HepG2 (cell line): ENCODE measurements around the gene GRHL1. TPM values are rescaled to one million over a fixed set of nuclear protein-coding genes. Genes with fewer than 3 reads are reported as not detected.

Experiments used
- GATAD1 ChIP-seq: IDR thresholded peaks from 2 replicates; pipeline ENCODE4 v1.6.1; 2016; ENCODE audit warnings: missing genetic modification reagents, missing compliant biosample characterization
- GLI4 ChIP-seq: sonication (generic); formaldehyde crosslinking; IDR thresholded peaks from 2 replicates; pipeline ENCODE4 v1.5.1; 2020; ENCODE audit warnings: missing genetic modification reagents, mild to moderate bottlenecking, moderate library complexity, borderline replicate concordance
- HCFC1 ChIP-seq: fragments of 150-350 bp; IDR thresholded peaks from 2 replicates; pipeline ENCODE4 v1.6.1; 2014; ENCODE audit warnings: low read depth, low read length
- KLF11 ChIP-seq: IDR thresholded peaks from 2 replicates; pipeline ENCODE4 v1.6.1; 2016; ENCODE audit warnings: missing compliant biosample characterization
- KLF9 ChIP-seq: IDR thresholded peaks from 2 replicates; pipeline ENCODE4 v1.6.1; 2016; ENCODE audit warnings: low read depth
- KMT2A ChIP-seq: sonication (generic); formaldehyde crosslinking; IDR thresholded peaks from 2 replicates; pipeline ENCODE4 v1.4.0; 2020; ENCODE audit warnings: missing genetic modification reagents
- MED13 ChIP-seq: sonication (generic); formaldehyde crosslinking; IDR thresholded peaks from 2 replicates; pipeline ENCODE4 v1.5.0; 2020; ENCODE audit warnings: missing genetic modification reagents
- RFXANK ChIP-seq: IDR thresholded peaks from 2 replicates; pipeline ENCODE4 v1.6.1; 2016
- SMARCE1 ChIP-seq: fragments of 450-650 bp; IDR thresholded peaks from 2 replicates; pipeline ENCODE4 v1.6.1; 2017; ENCODE audit warnings: borderline replicate concordance
- SPEN ChIP-seq: sonication (generic); formaldehyde crosslinking; IDR thresholded peaks from 2 replicates; pipeline ENCODE4 v1.5.1; 2020; ENCODE audit warnings: low read depth, mild to moderate bottlenecking, missing genetic modification reagents
- STAG1 ChIP-seq: sonication (generic); formaldehyde crosslinking; IDR thresholded peaks from 2 replicates; pipeline ENCODE4 v1.4.0; 2020; ENCODE audit warnings: missing genetic modification reagents
- SUZ12 ChIP-seq: fragments of 150-350 bp; IDR thresholded peaks from 2 replicates; pipeline ENCODE4 v1.6.1; 2014; ENCODE audit warnings: low read depth, low read length
- XRCC5 ChIP-seq: fragments of 200-400 bp; formaldehyde crosslinking; optimal IDR thresholded peaks from 2 replicates; pipeline ENCODE3; 2017; ENCODE audit warnings: mild to moderate bottlenecking, low read length
- ZFP82 ChIP-seq: sonication (generic); formaldehyde crosslinking; IDR thresholded peaks from 2 replicates; pipeline ENCODE4 v1.5.1; 2020; ENCODE audit warnings: mild to moderate bottlenecking, missing genetic modification reagents, borderline replicate concordance
- ZKSCAN1 ChIP-seq: fragments of 150-350 bp; IDR thresholded peaks from 2 replicates; pipeline ENCODE4 v1.6.1; 2014; ENCODE audit warnings: low read length
- ZMAT3 ChIP-seq: sonication (generic); formaldehyde crosslinking; conservative IDR thresholded peaks from 2 replicates; pipeline ENCODE4 v1.7.0; 2021; ENCODE audit warnings: missing genetic modification reagents
- ZNF10 ChIP-seq: sonication (generic); formaldehyde crosslinking; IDR thresholded peaks from 2 replicates; pipeline ENCODE4 v1.4.0; 2020; ENCODE audit warnings: mild to moderate bottlenecking, low read depth, missing genetic modification reagents, borderline replicate concordance
- ZNF17 ChIP-seq: sonication (generic); formaldehyde crosslinking; IDR thresholded peaks from 2 replicates; pipeline ENCODE4 v1.5.0; 2020; ENCODE audit warnings: mild to moderate bottlenecking, missing genetic modification reagents
- ZNF224 ChIP-seq: sonication (generic); formaldehyde crosslinking; IDR thresholded peaks from 2 replicates; pipeline ENCODE4 v1.5.0; 2020; ENCODE audit warnings: mild to moderate bottlenecking, missing genetic modification reagents
- ZNF253 ChIP-seq: sonication (generic); formaldehyde crosslinking; IDR thresholded peaks from 2 replicates; pipeline ENCODE4 v1.8.0; 2022; ENCODE audit warnings: mild to moderate bottlenecking, missing genetic modification reagents, borderline replicate concordance
- ZNF30 ChIP-seq: sonication (generic); formaldehyde crosslinking; IDR thresholded peaks from 2 replicates; pipeline ENCODE4 v1.5.0; 2020; ENCODE audit warnings: mild to moderate bottlenecking, missing genetic modification reagents
- ZNF329 ChIP-seq: sonication (generic); formaldehyde crosslinking; IDR thresholded peaks from 2 replicates; pipeline ENCODE4 v1.9.0; 2021; ENCODE audit warnings: low read depth, mild to moderate bottlenecking, missing genetic modification reagents
- ZNF569 ChIP-seq: sonication (generic); formaldehyde crosslinking; IDR thresholded peaks from 2 replicates; pipeline ENCODE4 v1.5.0; 2020; ENCODE audit warnings: mild to moderate bottlenecking, missing genetic modification reagents, moderate library complexity, borderline replicate concordance
- ZNF644 ChIP-seq: IDR thresholded peaks from 2 replicates; pipeline ENCODE4 v1.6.1; 2016; ENCODE audit warnings: low read depth
- ZSCAN25 ChIP-seq: sonication (generic); formaldehyde crosslinking; IDR thresholded peaks from 2 replicates; pipeline ENCODE4 v1.8.0; 2022; ENCODE audit warnings: mild to moderate bottlenecking, missing genetic modification reagents
- polyA plus RNA-seq, 8 experiments: library from polyadenylated mRNA; depleted of rRNA in 3 of 8; stranded (reverse) in 7 of 8; unstranded in 1 of 8; fragments of >200 nt; fragmentation: Illumina TruSeq in 4 of 8; extraction: Trizol in 4 of 8; gene quantifications; 2 replicates each; pipeline versions ENCODE4 v1.2.1 to v1.2.3, GENCODE V29; 2011 to 2016; ENCODE audit warnings: low read depth in 4 of 8, missing spikeins in 1 of 8, mixed read lengths in 1 of 8; ENCODE audit not compliant: insufficient read depth in 1 of 8
- total RNA-seq, 5 experiments: library from RNA; depleted of rRNA; stranded (reverse); fragments of >200 nt; fragmentation: Illumina TruSeq; extraction: Trizol; gene quantifications; 2 replicates each; pipeline ENCODE4 v1.2.3, GENCODE V29; 2016; ENCODE audit warnings: low read depth in 1 of 5
- TF ChIP-seq, protein P1 (sequence below), 2 experiments: sonication (generic) in 1 of 2; formaldehyde crosslinking in 1 of 2; IDR thresholded peaks; 2 replicates each; pipeline versions ENCODE4 v1.5.1 to v1.6.1; 2011 to 2020; ENCODE audit warnings: borderline replicate concordance in 1 of 2, low read depth in 1 of 2, low read length in 1 of 2, mild to moderate bottlenecking in 1 of 2, missing genetic modification reagents in 1 of 2, moderate library complexity in 1 of 2
- TF ChIP-seq, protein P2 (sequence below): sonication (generic); formaldehyde crosslinking; IDR thresholded peaks from 2 replicates; pipeline ENCODE4 v1.5.0; 2020; ENCODE audit warnings: mild to moderate bottlenecking, missing genetic modification reagents, moderate library complexity

GRHL1 gene
- total and polyA plus RNA-seq, 2 of the 13 experiments (the other 11 are each of a cell fraction or from before 2014, with no cell fraction given), result 9.3 to 12.0 TPM

DNA sequence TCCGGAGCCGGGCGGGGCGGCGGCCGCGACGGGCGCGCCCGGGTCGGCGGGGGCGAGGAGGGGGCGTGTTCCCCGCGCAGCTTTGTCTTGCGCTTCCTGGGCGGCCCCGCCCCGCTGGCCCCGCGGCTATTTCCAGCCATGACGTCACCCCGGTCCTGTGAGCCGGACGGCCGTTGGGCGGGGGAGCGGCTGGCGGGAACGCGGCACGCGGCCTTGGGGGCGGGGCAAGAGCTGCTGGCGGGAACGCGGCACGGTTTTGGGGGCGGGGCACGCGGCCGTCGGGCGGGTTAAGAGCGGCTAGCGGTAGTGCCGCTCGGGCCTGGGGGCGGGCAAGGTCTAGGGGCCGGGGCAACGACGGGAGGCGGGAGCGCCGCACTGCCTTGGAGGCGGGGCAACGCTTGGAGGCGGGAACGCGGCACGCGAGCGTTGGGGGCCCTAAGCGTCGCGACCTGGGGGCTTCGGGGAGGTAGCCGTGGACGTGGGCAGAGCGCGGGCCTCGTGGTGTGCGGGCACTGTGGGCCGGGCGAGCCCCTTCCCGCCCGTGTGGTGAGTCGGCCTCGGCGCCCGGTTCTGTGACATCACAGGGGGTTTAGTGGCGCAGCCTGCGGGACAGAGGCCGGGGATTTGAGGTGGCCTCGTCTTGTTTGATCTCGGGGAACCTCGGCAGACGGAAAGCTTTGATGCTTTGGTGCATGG is 92.6 kb downstream of the GRHL1 start (continued):
- TF ChIP-seq ZNF253 (CRISPR knock-in tag), result peak; percentile 82
- no peak for TF ChIP-seq XRCC5
- peak; percentile 65; the same call in 1 of the 2 replicates for TF ChIP-seq ZNF224 (CRISPR knock-in tag)
- TF ChIP-seq HCFC1, result no peak
- TF ChIP-seq ZNF644, result no peak
- TF ChIP-seq ZNF329 (CRISPR knock-in tag), result 0 out of 2 replicates have a peak, but pooled peaks have one; percentile 32
- no peak for TF ChIP-seq ZNF569 (CRISPR knock-in tag)
- TF ChIP-seq KLF11, result no peak
- TF ChIP-seq ZMAT3 (CRISPR knock-in tag), result peak; percentile 59; the same call in 1 of the 2 replicates
- TF ChIP-seq KLF9 (CRISPR knock-in tag), result no peak; the same call in 1 of the 2 replicates
- no peak for TF ChIP-seq ZNF17
- TF ChIP-seq ZKSCAN1, result no peak
- no peak for TF ChIP-seq GLI4 (CRISPR knock-in tag)
- TF ChIP-seq GATAD1, result 0 out of 2 replicates have a peak, but pooled peaks have one; percentile 46
- TF ChIP-seq SUZ12, result no peak
- TF ChIP-seq SPEN (CRISPR knock-in tag), result peak; percentile 73; the same call in 1 of the 2 replicates
- TF ChIP-seq ZNF30 (CRISPR knock-in tag), result peak; percentile 70; the same call in 1 of the 2 replicates
- TF ChIP-seq ZFP82 (CRISPR knock-in tag), result peak; percentile 39; the same call in 1 of the 2 replicates
- TF ChIP-seq ZNF10 (CRISPR knock-in tag), result no peak
- no peak for TF ChIP-seq SMARCE1
- TF ChIP-seq, protein P1, sequence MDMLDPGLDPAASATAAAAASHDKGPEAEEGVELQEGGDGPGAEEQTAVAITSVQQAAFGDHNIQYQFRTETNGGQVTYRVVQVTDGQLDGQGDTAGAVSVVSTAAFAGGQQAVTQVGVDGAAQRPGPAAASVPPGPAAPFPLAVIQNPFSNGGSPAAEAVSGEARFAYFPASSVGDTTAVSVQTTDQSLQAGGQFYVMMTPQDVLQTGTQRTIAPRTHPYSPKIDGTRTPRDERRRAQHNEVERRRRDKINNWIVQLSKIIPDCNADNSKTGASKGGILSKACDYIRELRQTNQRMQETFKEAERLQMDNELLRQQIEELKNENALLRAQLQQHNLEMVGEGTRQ (IDR thresholded peaks at IDR 0.05; ENCODE audit: low read depth, low read length), result no peak
- TF ChIP-seq, protein P1 (CRISPR knock-in tag; IDR thresholded peaks at IDR 0.05; ENCODE audit: borderline replicate concordance), result no peak
- 0 out of 2 replicates have a peak, but pooled peaks have one; percentile 38 for TF ChIP-seq KMT2A (CRISPR knock-in tag)
- TF ChIP-seq ZSCAN25 (CRISPR knock-in tag), result no peak
- TF ChIP-seq STAG1 (CRISPR knock-in tag), result no peak
- no peak for TF ChIP-seq RFXANK (CRISPR knock-in tag)
- TF ChIP-seq MED13, result no peak
- TF ChIP-seq, protein P2, sequence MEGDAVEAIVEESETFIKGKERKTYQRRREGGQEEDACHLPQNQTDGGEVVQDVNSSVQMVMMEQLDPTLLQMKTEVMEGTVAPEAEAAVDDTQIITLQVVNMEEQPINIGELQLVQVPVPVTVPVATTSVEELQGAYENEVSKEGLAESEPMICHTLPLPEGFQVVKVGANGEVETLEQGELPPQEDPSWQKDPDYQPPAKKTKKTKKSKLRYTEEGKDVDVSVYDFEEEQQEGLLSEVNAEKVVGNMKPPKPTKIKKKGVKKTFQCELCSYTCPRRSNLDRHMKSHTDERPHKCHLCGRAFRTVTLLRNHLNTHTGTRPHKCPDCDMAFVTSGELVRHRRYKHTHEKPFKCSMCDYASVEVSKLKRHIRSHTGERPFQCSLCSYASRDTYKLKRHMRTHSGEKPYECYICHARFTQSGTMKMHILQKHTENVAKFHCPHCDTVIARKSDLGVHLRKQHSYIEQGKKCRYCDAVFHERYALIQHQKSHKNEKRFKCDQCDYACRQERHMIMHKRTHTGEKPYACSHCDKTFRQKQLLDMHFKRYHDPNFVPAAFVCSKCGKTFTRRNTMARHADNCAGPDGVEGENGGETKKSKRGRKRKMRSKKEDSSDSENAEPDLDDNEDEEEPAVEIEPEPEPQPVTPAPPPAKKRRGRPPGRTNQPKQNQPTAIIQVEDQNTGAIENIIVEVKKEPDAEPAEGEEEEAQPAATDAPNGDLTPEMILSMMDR (CRISPR knock-in tag), result no peak
